Measurements from ENCODE around the gene SAMD14. TPM values are rescaled to one million over a fixed set of nuclear protein-coding genes. Genes with fewer than 3 reads are reported as not detected.

The SAMD14 gene
- total RNA-seq, 1 experiment from 2014 or later = 5.9 TPM

DNA sequence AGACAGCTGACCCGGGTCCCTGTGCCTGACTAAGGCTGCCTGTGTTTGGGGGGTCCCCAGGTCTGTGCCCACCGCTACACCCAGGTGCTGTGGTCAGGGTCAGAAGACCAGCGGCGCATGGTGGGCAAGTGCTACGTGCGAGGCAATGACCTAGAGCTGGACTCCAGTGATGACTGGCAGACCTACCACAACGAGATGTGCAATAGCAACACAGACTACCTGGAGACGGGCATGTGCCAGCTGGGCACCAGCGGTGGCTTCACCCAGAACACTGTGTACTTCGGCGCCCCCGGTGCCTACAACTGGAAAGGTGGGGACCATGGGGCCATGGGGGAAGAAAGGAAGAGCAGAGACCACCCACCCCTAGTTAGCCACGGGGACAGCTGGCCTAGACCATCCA is 62.0 kb downstream of the SAMD14 start:
- ATAC-seq (no peak), DNase-seq (ENCODE audit: low spot score) (no peak)
- H3K9me3 Mint-ChIP-seq = peaks cover 5% of the 10 kb centered on the region
- ChIA-PET POLR2A (no interaction called here), CTCF (interaction anchor here (1.3 to 3.0 kb wide), 2 partner anchors 12 to 19 kb away, joined by 6 to 12 read pairs; no protein-coding TSS in a partner anchor)
- peaks cover 24% of the 10 kb centered on the region for H3K36me3 Mint-ChIP-seq
- no peak overlapping the region for H3K27ac Mint-ChIP-seq
- TF ChIP-seq ZNF671 (CRISPR knock-in tag; IDR thresholded peaks at IDR 0.05) (no peak), FOXP1 (CRISPR knock-in tag; IDR thresholded peaks at IDR 0.05; ENCODE audit: borderline replicate concordance) (no peak)
- TF ChIP-seq, protein P1, sequence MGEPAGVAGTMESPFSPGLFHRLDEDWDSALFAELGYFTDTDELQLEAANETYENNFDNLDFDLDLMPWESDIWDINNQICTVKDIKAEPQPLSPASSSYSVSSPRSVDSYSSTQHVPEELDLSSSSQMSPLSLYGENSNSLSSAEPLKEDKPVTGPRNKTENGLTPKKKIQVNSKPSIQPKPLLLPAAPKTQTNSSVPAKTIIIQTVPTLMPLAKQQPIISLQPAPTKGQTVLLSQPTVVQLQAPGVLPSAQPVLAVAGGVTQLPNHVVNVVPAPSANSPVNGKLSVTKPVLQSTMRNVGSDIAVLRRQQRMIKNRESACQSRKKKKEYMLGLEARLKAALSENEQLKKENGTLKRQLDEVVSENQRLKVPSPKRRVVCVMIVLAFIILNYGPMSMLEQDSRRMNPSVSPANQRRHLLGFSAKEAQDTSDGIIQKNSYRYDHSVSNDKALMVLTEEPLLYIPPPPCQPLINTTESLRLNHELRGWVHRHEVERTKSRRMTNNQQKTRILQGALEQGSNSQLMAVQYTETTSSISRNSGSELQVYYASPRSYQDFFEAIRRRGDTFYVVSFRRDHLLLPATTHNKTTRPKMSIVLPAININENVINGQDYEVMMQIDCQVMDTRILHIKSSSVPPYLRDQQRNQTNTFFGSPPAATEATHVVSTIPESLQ (CRISPR knock-in tag; IDR thresholded peaks at IDR 0.05) = no peak
- no peaks in the 10 kb centered on the region; the same call in 1 of the 2 replicates for H3K4me1 Mint-ChIP-seq
- H3K27me3 Mint-ChIP-seq (ENCODE audit: low read depth) = no peaks in the 10 kb centered on the region
- no peak overlapping the region for H3K4me3 Mint-ChIP-seq

DNA sequence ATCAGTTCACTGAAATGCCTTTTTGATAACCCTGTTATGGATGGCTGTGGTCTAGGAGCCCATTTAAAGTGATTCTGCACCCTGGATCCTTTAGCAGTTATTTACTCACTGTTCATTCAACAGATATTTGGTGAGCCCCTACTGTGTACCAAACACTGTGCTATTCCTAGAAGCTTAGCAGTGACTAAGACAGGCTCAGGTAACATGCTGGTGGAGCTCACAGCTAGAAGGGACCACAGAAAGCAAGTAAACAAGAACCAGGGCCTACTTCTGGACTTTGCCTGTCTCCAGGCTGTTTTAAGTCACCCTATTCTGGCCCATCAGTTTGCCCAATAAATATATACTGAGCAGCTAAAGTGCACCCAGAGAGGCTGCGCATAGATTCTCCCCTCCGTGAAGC is 63.0 kb downstream of the SAMD14 start:
- DNase-seq (ENCODE audit: low spot score) (no peak), ATAC-seq (no peak)
- Mint-ChIP-seq H3K27me3 (ENCODE audit: low read depth) (no peaks in the 10 kb centered on the region), H3K9me3 (peaks cover 5% of the 10 kb centered on the region), H3K4me3 (no peak overlapping the region), H3K36me3 (peaks cover 24% of the 10 kb centered on the region), H3K27ac (no peak overlapping the region), H3K4me1 (no peaks in the 10 kb centered on the region; the same call in 1 of the 2 replicates)
- POLR2A ChIA-PET = interaction anchor here (0.7 kb wide), 1 partner anchor 1210 kb away, joined by 3 read pairs; no protein-coding TSS in a partner anchor
- CTCF ChIA-PET = interaction anchor here (0.9 to 3.0 kb wide), 3 partner anchors 10 to 20 kb away, joined by 3 to 12 read pairs (median 6); no protein-coding TSS in a partner anchor
- TF ChIP-seq MXD4 (CRISPR knock-in tag; IDR thresholded peaks at IDR 0.05; ENCODE audit: borderline replicate concordance) = no peak
- TF ChIP-seq, protein P2, sequence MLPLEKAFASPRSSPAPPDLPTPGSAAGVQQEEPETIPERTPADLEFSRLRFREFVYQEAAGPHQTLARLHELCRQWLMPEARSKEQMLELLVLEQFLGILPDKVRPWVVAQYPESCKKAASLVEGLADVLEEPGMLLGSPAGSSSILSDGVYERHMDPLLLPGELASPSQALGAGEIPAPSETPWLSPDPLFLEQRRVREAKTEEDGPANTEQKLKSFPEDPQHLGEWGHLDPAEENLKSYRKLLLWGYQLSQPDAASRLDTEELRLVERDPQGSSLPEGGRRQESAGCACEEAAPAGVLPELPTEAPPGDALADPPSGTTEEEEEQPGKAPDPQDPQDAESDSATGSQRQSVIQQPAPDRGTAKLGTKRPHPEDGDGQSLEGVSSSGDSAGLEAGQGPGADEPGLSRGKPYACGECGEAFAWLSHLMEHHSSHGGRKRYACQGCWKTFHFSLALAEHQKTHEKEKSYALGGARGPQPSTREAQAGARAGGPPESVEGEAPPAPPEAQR (CRISPR knock-in tag; IDR thresholded peaks at IDR 0.05) = no peak
- TF ChIP-seq ZNF219 (CRISPR knock-in tag; IDR thresholded peaks at IDR 0.05; ENCODE audit: borderline replicate concordance) = no peak
- no peak for TF ChIP-seq TEAD4 (CRISPR knock-in tag; IDR thresholded peaks at IDR 0.05)
- TF ChIP-seq HMGA2 (CRISPR knock-in tag; IDR thresholded peaks at IDR 0.05) = no peak
- TF ChIP-seq, protein P3, sequence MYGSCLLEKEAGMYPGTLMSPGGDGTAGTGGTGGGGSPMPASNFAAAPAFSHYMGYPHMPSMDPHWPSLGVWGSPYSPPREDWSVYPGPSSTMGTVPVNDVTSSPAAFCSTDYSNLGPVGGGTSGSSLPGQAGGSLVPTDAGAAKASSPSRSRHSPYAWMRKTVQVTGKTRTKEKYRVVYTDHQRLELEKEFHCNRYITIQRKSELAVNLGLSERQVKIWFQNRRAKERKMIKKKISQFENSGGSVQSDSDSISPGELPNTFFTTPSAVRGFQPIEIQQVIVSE (CRISPR knock-in tag; IDR thresholded peaks at IDR 0.05; ENCODE audit: borderline replicate concordance) = no peak
- TF ChIP-seq, protein P4, sequence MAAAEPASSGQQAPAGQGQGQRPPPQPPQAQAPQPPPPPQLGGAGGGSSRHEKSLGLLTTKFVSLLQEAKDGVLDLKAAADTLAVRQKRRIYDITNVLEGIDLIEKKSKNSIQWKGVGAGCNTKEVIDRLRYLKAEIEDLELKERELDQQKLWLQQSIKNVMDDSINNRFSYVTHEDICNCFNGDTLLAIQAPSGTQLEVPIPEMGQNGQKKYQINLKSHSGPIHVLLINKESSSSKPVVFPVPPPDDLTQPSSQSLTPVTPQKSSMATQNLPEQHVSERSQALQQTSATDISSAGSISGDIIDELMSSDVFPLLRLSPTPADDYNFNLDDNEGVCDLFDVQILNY (CRISPR knock-in tag; IDR thresholded peaks at IDR 0.05) = no peak
- TF ChIP-seq ATF1 (CRISPR knock-in tag; IDR thresholded peaks at IDR 0.05) = no peak
- TF ChIP-seq EMX1 (CRISPR knock-in tag; IDR thresholded peaks at IDR 0.05) = no peak
- no peak for TF ChIP-seq ZNF416 (CRISPR knock-in tag; IDR thresholded peaks at IDR 0.05)
- TF ChIP-seq ETV6 (CRISPR knock-in tag; IDR thresholded peaks at IDR 0.05) = no peak
- TF ChIP-seq, protein P5, sequence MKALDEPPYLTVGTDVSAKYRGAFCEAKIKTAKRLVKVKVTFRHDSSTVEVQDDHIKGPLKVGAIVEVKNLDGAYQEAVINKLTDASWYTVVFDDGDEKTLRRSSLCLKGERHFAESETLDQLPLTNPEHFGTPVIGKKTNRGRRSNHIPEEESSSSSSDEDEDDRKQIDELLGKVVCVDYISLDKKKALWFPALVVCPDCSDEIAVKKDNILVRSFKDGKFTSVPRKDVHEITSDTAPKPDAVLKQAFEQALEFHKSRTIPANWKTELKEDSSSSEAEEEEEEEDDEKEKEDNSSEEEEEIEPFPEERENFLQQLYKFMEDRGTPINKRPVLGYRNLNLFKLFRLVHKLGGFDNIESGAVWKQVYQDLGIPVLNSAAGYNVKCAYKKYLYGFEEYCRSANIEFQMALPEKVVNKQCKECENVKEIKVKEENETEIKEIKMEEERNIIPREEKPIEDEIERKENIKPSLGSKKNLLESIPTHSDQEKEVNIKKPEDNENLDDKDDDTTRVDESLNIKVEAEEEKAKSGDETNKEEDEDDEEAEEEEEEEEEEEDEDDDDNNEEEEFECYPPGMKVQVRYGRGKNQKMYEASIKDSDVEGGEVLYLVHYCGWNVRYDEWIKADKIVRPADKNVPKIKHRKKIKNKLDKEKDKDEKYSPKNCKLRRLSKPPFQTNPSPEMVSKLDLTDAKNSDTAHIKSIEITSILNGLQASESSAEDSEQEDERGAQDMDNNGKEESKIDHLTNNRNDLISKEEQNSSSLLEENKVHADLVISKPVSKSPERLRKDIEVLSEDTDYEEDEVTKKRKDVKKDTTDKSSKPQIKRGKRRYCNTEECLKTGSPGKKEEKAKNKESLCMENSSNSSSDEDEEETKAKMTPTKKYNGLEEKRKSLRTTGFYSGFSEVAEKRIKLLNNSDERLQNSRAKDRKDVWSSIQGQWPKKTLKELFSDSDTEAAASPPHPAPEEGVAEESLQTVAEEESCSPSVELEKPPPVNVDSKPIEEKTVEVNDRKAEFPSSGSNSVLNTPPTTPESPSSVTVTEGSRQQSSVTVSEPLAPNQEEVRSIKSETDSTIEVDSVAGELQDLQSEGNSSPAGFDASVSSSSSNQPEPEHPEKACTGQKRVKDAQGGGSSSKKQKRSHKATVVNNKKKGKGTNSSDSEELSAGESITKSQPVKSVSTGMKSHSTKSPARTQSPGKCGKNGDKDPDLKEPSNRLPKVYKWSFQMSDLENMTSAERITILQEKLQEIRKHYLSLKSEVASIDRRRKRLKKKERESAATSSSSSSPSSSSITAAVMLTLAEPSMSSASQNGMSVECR (CRISPR knock-in tag; IDR thresholded peaks at IDR 0.05; ENCODE audit: borderline replicate concordance) = no peak
- TF ChIP-seq RORB (CRISPR knock-in tag; IDR thresholded peaks at IDR 0.05) = no peak
- TF ChIP-seq, protein P6, sequence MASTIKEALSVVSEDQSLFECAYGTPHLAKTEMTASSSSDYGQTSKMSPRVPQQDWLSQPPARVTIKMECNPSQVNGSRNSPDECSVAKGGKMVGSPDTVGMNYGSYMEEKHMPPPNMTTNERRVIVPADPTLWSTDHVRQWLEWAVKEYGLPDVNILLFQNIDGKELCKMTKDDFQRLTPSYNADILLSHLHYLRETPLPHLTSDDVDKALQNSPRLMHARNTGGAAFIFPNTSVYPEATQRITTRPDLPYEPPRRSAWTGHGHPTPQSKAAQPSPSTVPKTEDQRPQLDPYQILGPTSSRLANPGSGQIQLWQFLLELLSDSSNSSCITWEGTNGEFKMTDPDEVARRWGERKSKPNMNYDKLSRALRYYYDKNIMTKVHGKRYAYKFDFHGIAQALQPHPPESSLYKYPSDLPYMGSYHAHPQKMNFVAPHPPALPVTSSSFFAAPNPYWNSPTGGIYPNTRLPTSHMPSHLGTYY (CRISPR knock-in tag; IDR thresholded peaks at IDR 0.05) = no peak
- TF ChIP-seq, protein P7, sequence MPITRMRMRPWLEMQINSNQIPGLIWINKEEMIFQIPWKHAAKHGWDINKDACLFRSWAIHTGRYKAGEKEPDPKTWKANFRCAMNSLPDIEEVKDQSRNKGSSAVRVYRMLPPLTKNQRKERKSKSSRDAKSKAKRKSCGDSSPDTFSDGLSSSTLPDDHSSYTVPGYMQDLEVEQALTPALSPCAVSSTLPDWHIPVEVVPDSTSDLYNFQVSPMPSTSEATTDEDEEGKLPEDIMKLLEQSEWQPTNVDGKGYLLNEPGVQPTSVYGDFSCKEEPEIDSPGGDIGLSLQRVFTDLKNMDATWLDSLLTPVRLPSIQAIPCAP (CRISPR knock-in tag; IDR thresholded peaks at IDR 0.05) = no peak
- TF ChIP-seq, protein P8, sequence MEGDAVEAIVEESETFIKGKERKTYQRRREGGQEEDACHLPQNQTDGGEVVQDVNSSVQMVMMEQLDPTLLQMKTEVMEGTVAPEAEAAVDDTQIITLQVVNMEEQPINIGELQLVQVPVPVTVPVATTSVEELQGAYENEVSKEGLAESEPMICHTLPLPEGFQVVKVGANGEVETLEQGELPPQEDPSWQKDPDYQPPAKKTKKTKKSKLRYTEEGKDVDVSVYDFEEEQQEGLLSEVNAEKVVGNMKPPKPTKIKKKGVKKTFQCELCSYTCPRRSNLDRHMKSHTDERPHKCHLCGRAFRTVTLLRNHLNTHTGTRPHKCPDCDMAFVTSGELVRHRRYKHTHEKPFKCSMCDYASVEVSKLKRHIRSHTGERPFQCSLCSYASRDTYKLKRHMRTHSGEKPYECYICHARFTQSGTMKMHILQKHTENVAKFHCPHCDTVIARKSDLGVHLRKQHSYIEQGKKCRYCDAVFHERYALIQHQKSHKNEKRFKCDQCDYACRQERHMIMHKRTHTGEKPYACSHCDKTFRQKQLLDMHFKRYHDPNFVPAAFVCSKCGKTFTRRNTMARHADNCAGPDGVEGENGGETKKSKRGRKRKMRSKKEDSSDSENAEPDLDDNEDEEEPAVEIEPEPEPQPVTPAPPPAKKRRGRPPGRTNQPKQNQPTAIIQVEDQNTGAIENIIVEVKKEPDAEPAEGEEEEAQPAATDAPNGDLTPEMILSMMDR (IDR thresholded peaks at IDR 0.05) = no peak
- TF ChIP-seq OVOL2 (CRISPR knock-in tag; IDR thresholded peaks at IDR 0.05; ENCODE audit: borderline replicate concordance) = no peak
- TF ChIP-seq JUN (CRISPR knock-in tag; IDR thresholded peaks at IDR 0.05) = no peak

All from WTC11 (cell line).